Transverse colon (tissue), 4 donors: ENCODE measurements around the gene SPANXA2. TPM values are rescaled to one million over a fixed set of nuclear protein-coding genes. Genes with fewer than 3 reads are reported as not detected.
"Not testable (repeated sequence)": the region's sequence is repeated elsewhere in the genome, so short reads cannot be mapped to it uniquely, and the experiment has no call there.

Experiments used
- DNase-seq: peaks from one replicate; pipeline ENCODE4 v3.0.0-alpha.2; 2019
- H3K27ac ChIP-seq, 4 donors: fragments of 200-600 bp; sonication (generic); 2 replicates each; pipeline ENCODE4 v1.5.1; 2016 to 2018; ENCODE audit warnings: inconsistent platforms in 4 of 4
- H3K27me3 ChIP-seq: fragments of 200-600 bp; sonication (generic); 2 replicates; pipeline ENCODE4 v1.5.1; 2017; ENCODE audit warnings: inconsistent platforms
- H3K36me3 ChIP-seq, 4 donors: fragments of 200-600 bp; sonication (generic); 2 replicates each; pipeline ENCODE4 v1.5.1; 2017 to 2019; ENCODE audit warnings: inconsistent platforms in 4 of 4
- H3K4me1 ChIP-seq, 4 donors: fragments of 200-600 bp; sonication (generic); 2 replicates each; pipeline ENCODE4 v1.5.1; 2017 to 2020; ENCODE audit warnings: inconsistent platforms in 4 of 4
- H3K4me3 ChIP-seq, 4 donors: fragments of 200-600 bp; sonication (generic); 1 replicate in 1 of 4; 2 replicates in 3 of 4; pipeline versions ENCODE4 v1.5.1 to v1.6.1; 2017 to 2019; ENCODE audit warnings: inconsistent platforms in 4 of 4
- H3K9me3 ChIP-seq, 2 donors: fragments of 200-600 bp; sonication (generic); 2 replicates each; pipeline ENCODE4 v1.5.1; 2017 to 2019; ENCODE audit warnings: inconsistent platforms in 2 of 2
- CTCF ChIP-seq, 5 experiments: fragments of 200-600 bp in 3 of 5; fragments of 450-650 bp in 2 of 5; sonication (generic) in 3 of 5; IDR thresholded peaks; 1 replicate in 2 of 5; 2 replicates in 3 of 5; pipeline ENCODE4 v1.5.1; 2016 to 2017; ENCODE audit warnings: antibody characterized with exemption in 5 of 5, inconsistent platforms in 3 of 5, mild to moderate bottlenecking in 2 of 5, moderate library complexity in 1 of 5
- EP300 ChIP-seq: sonication (generic); formaldehyde crosslinking; IDR thresholded peaks from one replicate; pipeline ENCODE4 v1.6.1; 2017; ENCODE audit warnings: antibody characterized with exemption, low read depth
- POLR2A ChIP-seq: fragments of 450-650 bp; IDR thresholded peaks from one replicate; pipeline ENCODE4 v1.6.1; 2016; ENCODE audit warnings: antibody characterized with exemption, mild to moderate bottlenecking, moderate library complexity
- POLR2AphosphoS5 ChIP-seq, 3 donors: sonication (generic); formaldehyde crosslinking; IDR thresholded peaks; one replicate each; pipeline ENCODE4 v1.6.1; 2016; ENCODE audit warnings: antibody characterized with exemption in 3 of 3
- WGBS, 2 donors: methylation state at CpG; one replicate each; pipeline ENCODE4 v1.1.5; 2018; ENCODE audit warnings: low coverage in 1 of 2; 5-methylcytosine and 5-hydroxymethylcytosine counted together
- in situ Hi-C, 4 donors: fragments of 200-750 bp; cut with MboI; loops; one replicate each; pipeline versions ENCODE4 v1.15.0 to v1.15.1; 2017; ENCODE audit warnings: low sequenced_read_pairs in 3 of 4, low pct_ligation_motif_present in 1 of 4, low pct_unique_long_range_greater_than_20kb in 1 of 4
- intact Hi-C: fragments of 100-400 bp; cut with DNase I; formaldehyde crosslinking; loops from one replicate; pipeline ENCODE4 v1.15.1; 2023; ENCODE audit warnings: low total_unique reads
- total RNA-seq, 4 donors: library from RNA; depleted of rRNA; stranded (reverse); fragments of >200 nt; gene quantifications; one replicate each; pipeline ENCODE4 v1.1.0, GENCODE V29; 2016

The SPANXA2 gene
- total RNA-seq: not detected

- H3K4me3 ChIP-seq, H3K4me1 ChIP-seq, DNase-seq, in situ Hi-C loops, H3K27me3 ChIP-seq, H3K27ac ChIP-seq, H3K9me3 ChIP-seq, H3K36me3 ChIP-seq, intact Hi-C loops: not testable (repeated sequence)
- no CpG with 5 or more reads among the region's 10 CpGs for WGBS, 2 donors
Measured at GRCh38 chrX:141589408-141589807, at the start of gene SPANXA2. TSS of gene SPANXA2 (plus strand) at chrX:141589708. CDS start at chrX:141589768, 60 bp downstream.

- H3K4me3 ChIP-seq, DNase-seq, H3K4me1 ChIP-seq, in situ Hi-C loops, H3K27me3 ChIP-seq, H3K27ac ChIP-seq, H3K9me3 ChIP-seq, H3K36me3 ChIP-seq, intact Hi-C loops: not testable (repeated sequence)
- 80% methylated on average over 10 of the region's 16 CpGs; no CpG with 5 or more reads in 1 of the 2 donors for whole genome bisulfite sequencing, 2 donors
Measured at GRCh38 chrX:141542551-141542950, 47.0 kb upstream of the SPANXA2 start.

GRCh38 chrX:141584638-141585037 lies 4.9 kb upstream of the SPANXA2 start, which contains the start of gene SPANXA1:
TSS of gene SPANXA1 (minus strand) at chrX:141584738. CDS start at chrX:141584678, 60 bp downstream.
- intact Hi-C loops, in situ Hi-C loops, H3K27ac ChIP-seq: not testable (repeated sequence)

GRCh38 chrX:141609111-141609510 lies 19.6 kb downstream of the SPANXA2 start:
- WGBS, 2 donors: 60 to 86% methylated on average over 1 of the region's 1 CpG
- Histone ChIP-seq H3K4me3 (no peak overlapping the region), H3K4me1 (no peaks in the 10 kb centered on the region), H3K36me3 (no peaks in the 10 kb centered on the region), H3K27me3 (no peaks in the 10 kb centered on the region), H3K9me3 (no peaks in the 10 kb centered on the region), H3K27ac (no peak overlapping the region)
- TF ChIP-seq POLR2A (no peak), EP300 (no peak), CTCF (IDR thresholded peaks at IDR 0.05) (no peak), POLR2AphosphoS5 (IDR thresholded peaks at IDR 0.05) (no peak)
- no peak for DNase-seq
- intact Hi-C loops: no loop called here
- in situ Hi-C loops: no loop called here

More at GRCh38 chrX:141584638-141585037, 4.9 kb upstream of the SPANXA2 start, which contains the start of gene SPANXA1:
- not testable (repeated sequence) for H3K9me3 ChIP-seq, H3K27me3 ChIP-seq, H3K36me3 ChIP-seq, H3K4me1 ChIP-seq, DNase-seq, H3K4me3 ChIP-seq
- WGBS, 2 donors: no CpG with 5 or more reads among the region's 10 CpGs

GRCh38 chrX:141619336-141619735 lies 29.8 kb downstream of the SPANXA2 start:
- TF ChIP-seq POLR2AphosphoS5 (IDR thresholded peaks at IDR 0.05): no peak
- TF ChIP-seq EP300: no peak
- no peak for TF ChIP-seq CTCF (IDR thresholded peaks at IDR 0.05)
- TF ChIP-seq POLR2A: no peak
- in situ Hi-C loops: no loop called here
- Histone ChIP-seq H3K4me1 (no peaks in the 10 kb centered on the region), H3K9me3 (no peaks in the 10 kb centered on the region), H3K27me3 (no peaks in the 10 kb centered on the region), H3K4me3 (no peak overlapping the region), H3K36me3 (no peaks in the 10 kb centered on the region), H3K27ac (no peak overlapping the region)
- DNase-seq: no peak
- intact Hi-C loops: no loop called here
- WGBS, 2 donors: 74% methylated on average over 2 of the region's 2 CpGs; no CpG with 5 or more reads in 1 of the 2 donors

GRCh38 chrX:141632124-141632523 lies 42.6 kb downstream of the SPANXA2 start:
- intact Hi-C loops (no loop called here), in situ Hi-C loops (no loop called here)
- H3K4me1 ChIP-seq: no peaks in the 10 kb centered on the region

More at GRCh38 chrX:141632124-141632523, 42.6 kb downstream of the SPANXA2 start:
- Histone ChIP-seq H3K36me3 (no peaks in the 10 kb centered on the region), H3K4me3 (no peak overlapping the region), H3K27me3 (no peaks in the 10 kb centered on the region), H3K27ac (no peak overlapping the region), H3K9me3 (no peaks in the 10 kb centered on the region)
- TF ChIP-seq POLR2A: no peak
- no peak for TF ChIP-seq CTCF (IDR thresholded peaks at IDR 0.05)
- TF ChIP-seq POLR2AphosphoS5 (IDR thresholded peaks at IDR 0.05): no peak
- TF ChIP-seq EP300: no peak
- DNase-seq: no peak
